GM12891 (cell line): Measurements from ENCODE around the gene TMEM151A.

Source experiments
- POLR2A ChIP-seq: IDR thresholded peaks from 2 replicates; pipeline ENCODE4 v1.6.1; 2011; ENCODE audit warnings: low read depth, low read length, control low read depth
- POLR2AphosphoS5 ChIP-seq: IDR thresholded peaks from 2 replicates; pipeline ENCODE4 v1.6.1; 2011; ENCODE audit warnings: low read depth, low read length, control low read depth
- POU2F2 ChIP-seq: IDR thresholded peaks from 2 replicates; pipeline ENCODE4 v1.6.1; 2011; ENCODE audit warnings: low read depth, mild to moderate bottlenecking, control low read depth, low read length, moderate library complexity
- SPI1 ChIP-seq: IDR thresholded peaks from 2 replicates; pipeline ENCODE4 v1.6.1; 2011; ENCODE audit warnings: low read depth, low read length, control low read depth
- TAF1 ChIP-seq: IDR thresholded peaks from 2 replicates; pipeline ENCODE4 v1.6.1; 2011; ENCODE audit warnings: low read depth, low read length, control low read depth

DNA sequence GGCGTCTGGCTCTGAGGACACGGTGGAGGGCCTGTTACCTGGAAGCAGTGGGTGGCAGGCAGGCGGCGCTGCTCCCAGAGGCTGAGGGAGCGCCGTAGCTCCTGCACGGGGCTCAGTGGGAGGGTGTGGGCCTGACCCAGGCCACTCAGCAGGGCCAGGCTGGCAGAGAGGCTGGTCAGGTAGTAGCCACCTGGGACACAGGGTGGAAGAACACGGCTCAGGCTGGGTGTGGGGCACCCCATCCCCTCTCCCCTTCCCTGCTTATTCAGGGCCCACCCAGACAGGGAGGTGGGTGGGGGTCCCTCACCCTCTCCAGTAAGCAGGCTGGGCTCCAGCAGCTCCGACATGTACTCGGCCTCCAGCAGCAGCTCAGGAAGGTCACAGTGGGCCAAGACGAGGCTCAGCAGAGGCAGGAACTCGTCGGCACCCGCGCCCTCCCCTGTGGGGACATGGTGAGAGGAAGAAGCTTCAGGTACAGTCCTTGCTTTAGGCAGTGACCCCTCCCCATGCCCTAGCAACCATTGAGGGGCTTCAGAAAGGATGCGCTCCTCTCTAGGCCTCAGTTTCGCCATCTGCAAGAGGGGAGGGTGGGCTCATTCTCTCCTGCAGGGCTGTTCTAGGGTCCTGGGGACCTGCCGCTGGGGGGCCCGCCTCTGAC lies 41.7 kb downstream of the TMEM151A start:
- no peak for TF ChIP-seq POLR2AphosphoS5
- no peak for TF ChIP-seq POLR2A
- TF ChIP-seq TAF1, result no peak
- TF ChIP-seq SPI1, result no peak
- TF ChIP-seq POU2F2, result no peak
